IMR-90 (cell line): Measurements from ENCODE around the gene GALNT9. TPM values are rescaled to one million over a fixed set of nuclear protein-coding genes. Genes with fewer than 3 reads are reported as not detected.

Source experiments
- ATAC-seq: fragments of 200-7000 bp; cut with Tn5 transposase; 2 replicates; pipeline ENCODE4 v1.9.1; 2020; ENCODE audit warnings: low read depth, mild to moderate bottlenecking, moderate library complexity
- BruUV-seq: library from RNA; stranded (reverse); fragments of 400-500 nt; replicated peaks from 2 replicates; lab custom pipeline; 2021; lab: Mats Ljungman, UMichigan
- CTCF ChIA-PET: fragments of 300-600 bp; formaldehyde crosslinking; extraction: SDS; loops from one replicate; lab custom pipeline; 2021; ENCODE audit warnings: antibody characterized with exemption; lab: Yijun Ruan, JAX
- POLR2A ChIA-PET: fragments of 300-600 bp; sonication (Branson Sonifier 250); formaldehyde crosslinking; loops from one replicate; lab custom pipeline; 2022; ENCODE audit warnings: antibody characterized with exemption; ENCODE audit not compliant: unreplicated experiment; lab: Charles Lee
- DNase-seq: peaks from one replicate; pipeline ENCODE4 v3.0.0; 2013
- H2AFZ ChIP-seq: replicated peaks from 2 replicates; pipeline ENCODE3; 2013; ENCODE audit warnings: low read length, mild to moderate bottlenecking; ENCODE audit not compliant: poor library complexity
- H2AK5ac ChIP-seq: 2 replicates; pipeline ENCODE4 v1.6.1; 2013; ENCODE audit warnings: low read depth, low read length, inconsistent platforms
- H2AK9ac ChIP-seq: replicated peaks from 2 replicates; pipeline ENCODE3; 2013; ENCODE audit warnings: mild to moderate bottlenecking, low read depth, low read length, moderate library complexity; ENCODE audit not compliant: poor library complexity
- H2BK120ac ChIP-seq: 2 replicates; pipeline ENCODE4 v1.6.1; 2013; ENCODE audit warnings: low read depth, low read length, inconsistent platforms
- H2BK15ac ChIP-seq: 3 replicates; pipeline ENCODE4 v1.6.1; 2013; ENCODE audit warnings: low read depth, low read length, inconsistent platforms
- H2BK20ac ChIP-seq: 2 replicates; pipeline ENCODE4 v1.6.1; 2013; ENCODE audit warnings: low read depth, mild to moderate bottlenecking, inconsistent platforms, low read length, moderate library complexity
- H2BK5ac ChIP-seq: 2 replicates; pipeline ENCODE4 v1.6.1; 2013; ENCODE audit warnings: mild to moderate bottlenecking, low read depth, low read length, inconsistent platforms; ENCODE audit not compliant: poor library complexity, severe bottlenecking
- H3K14ac ChIP-seq: replicated peaks from 2 replicates; pipeline ENCODE4 v1.6.1; 2013; ENCODE audit warnings: low read depth, low read length, inconsistent platforms
- H3K18ac ChIP-seq: 2 replicates; pipeline ENCODE4 v1.6.1; 2013; ENCODE audit warnings: low read depth, low read length, control low read depth
- H3K23ac ChIP-seq: 2 replicates; pipeline ENCODE4 v1.6.1; 2013; ENCODE audit warnings: low read depth, low read length, inconsistent platforms
- H3K27ac ChIP-seq: 2 replicates; pipeline ENCODE4 v1.5.1; 2013; ENCODE audit warnings: mild to moderate bottlenecking, control low read depth, low read length; ENCODE audit not compliant: insufficient read depth
- H3K27me3 ChIP-seq: 2 replicates; pipeline ENCODE4 v1.6.1; 2013; ENCODE audit warnings: low read length; ENCODE audit not compliant: control insufficient read depth, insufficient read depth
- H3K36me3 ChIP-seq: 2 replicates; pipeline ENCODE4 v1.6.1; 2013; ENCODE audit warnings: low read length, mixed read lengths; ENCODE audit not compliant: control insufficient read depth, insufficient read depth
- H3K4ac ChIP-seq: 2 replicates; pipeline ENCODE4 v1.6.1; 2013; ENCODE audit warnings: low read depth, low read length, inconsistent platforms
- H3K4me1 ChIP-seq: 2 replicates; pipeline ENCODE4 v1.6.1; 2013; ENCODE audit warnings: low read length, mixed read lengths; ENCODE audit not compliant: control insufficient read depth, insufficient read depth
- H3K4me2 ChIP-seq: 2 replicates; pipeline ENCODE4 v1.6.1; 2013; ENCODE audit warnings: low read depth, mild to moderate bottlenecking, control low read depth, low read length, moderate library complexity
- H3K4me3 ChIP-seq: 2 replicates; pipeline ENCODE4 v1.5.1; 2013; ENCODE audit warnings: low read depth, mild to moderate bottlenecking, control low read depth, low read length, moderate library complexity; ENCODE audit not compliant: insufficient read depth
- H3K56ac ChIP-seq: 2 replicates; pipeline ENCODE4 v1.6.1; 2013; ENCODE audit warnings: low read length, inconsistent platforms; ENCODE audit not compliant: insufficient read depth; ENCODE audit errors: extremely low read depth
- H3K79me1 ChIP-seq, 2 experiments: 2 replicates each; pipeline ENCODE4 v1.6.1; 2013; ENCODE audit warnings: low read length in 2 of 2, inconsistent platforms in 1 of 2, low read depth in 1 of 2
- H3K9ac ChIP-seq: 2 replicates; pipeline ENCODE4 v1.6.1; 2013; ENCODE audit warnings: low read depth, low read length, control low read depth
- H3K9me1 ChIP-seq: 2 replicates; pipeline ENCODE4 v1.6.1; 2013; ENCODE audit warnings: low read length, inconsistent platforms; ENCODE audit not compliant: insufficient read depth
- H3K9me3 ChIP-seq: 2 replicates; pipeline ENCODE4 v1.6.1; 2013; ENCODE audit warnings: low read length; ENCODE audit not compliant: control insufficient read depth, insufficient read depth
- H4K20me1 ChIP-seq: 2 replicates; pipeline ENCODE4 v1.6.1; 2013; ENCODE audit warnings: low read length, inconsistent platforms; ENCODE audit not compliant: insufficient read depth
- H4K5ac ChIP-seq: 2 replicates; pipeline ENCODE4 v1.6.1; 2013; ENCODE audit warnings: mild to moderate bottlenecking, low read depth, low read length, control low read depth
- H4K8ac ChIP-seq, 2 experiments: 2 replicates each; pipeline ENCODE4 v1.6.1; 2013; ENCODE audit warnings: low read depth in 2 of 2, low read length in 2 of 2, control low read depth in 1 of 2, inconsistent platforms in 1 of 2
- H4K91ac ChIP-seq: 2 replicates; pipeline ENCODE4 v1.6.1; 2013; ENCODE audit warnings: low read depth, low read length, inconsistent platforms; ENCODE audit not compliant: insufficient read depth
- BHLHE40 ChIP-seq: fragments of 150-350 bp; IDR thresholded peaks from 2 replicates; pipeline ENCODE4 v1.6.1; 2016; ENCODE audit warnings: mild to moderate bottlenecking, low read depth, low read length
- CEBPB ChIP-seq: IDR thresholded peaks from 2 replicates; pipeline ENCODE4 v1.6.1; 2012; ENCODE audit warnings: low read depth, low read length, improper control_type of control experiment
- CHD1 ChIP-seq: IDR thresholded peaks from 2 replicates; pipeline ENCODE4 v1.6.1; 2012; ENCODE audit warnings: low read depth, low read length, improper control_type of control experiment
- CTCF ChIP-seq: conservative IDR thresholded peaks from 2 replicates; pipeline ENCODE4 v1.5.1; 2012; ENCODE audit warnings: mild to moderate bottlenecking, low read depth, low read length, improper control_type of control experiment
- ELK1 ChIP-seq: fragments of 150-350 bp; IDR thresholded peaks from 2 replicates; pipeline ENCODE4 v1.6.1; 2016; ENCODE audit warnings: low read depth, mild to moderate bottlenecking, low read length, moderate library complexity, borderline replicate concordance
- FOS ChIP-seq: fragments of 150-350 bp; IDR thresholded peaks from 2 replicates; pipeline ENCODE4 v1.6.1; 2016; ENCODE audit warnings: low read depth, low read length
- MAFK ChIP-seq: IDR thresholded peaks from 2 replicates; pipeline ENCODE4 v1.6.1; 2012; ENCODE audit warnings: low read depth, low read length, improper control_type of control experiment
- MAZ ChIP-seq: IDR thresholded peaks from 2 replicates; pipeline ENCODE4 v1.6.1; 2012; ENCODE audit warnings: low read depth, mild to moderate bottlenecking, low read length, improper control_type of control experiment, moderate library complexity, borderline replicate concordance
- MXI1 ChIP-seq: IDR thresholded peaks from 2 replicates; pipeline ENCODE4 v1.6.1; 2012; ENCODE audit warnings: low read depth, mild to moderate bottlenecking, low read length, moderate library complexity, borderline replicate concordance
- NFE2L2 ChIP-seq: fragments of 150-350 bp; IDR thresholded peaks from 2 replicates; pipeline ENCODE4 v1.6.1; 2016; ENCODE audit warnings: low read depth, mild to moderate bottlenecking, low read length
- POLR2A ChIP-seq: IDR thresholded peaks from 2 replicates; pipeline ENCODE4 v1.6.1; 2012; ENCODE audit warnings: mild to moderate bottlenecking, low read depth, low read length
- RAD21 ChIP-seq: IDR thresholded peaks from 2 replicates; pipeline ENCODE4 v1.6.1; 2012; ENCODE audit warnings: low read length, improper control_type of control experiment
- RCOR1 ChIP-seq: IDR thresholded peaks from 2 replicates; pipeline ENCODE4 v1.6.1; 2012; ENCODE audit warnings: mild to moderate bottlenecking, low read length, improper control_type of control experiment; ENCODE audit not compliant: insufficient replicate concordance
- RFX5 ChIP-seq: IDR thresholded peaks from 2 replicates; pipeline ENCODE4 v1.8.0; 2012; ENCODE audit warnings: low read depth, mild to moderate bottlenecking, low read length, moderate library complexity
- SMC3 ChIP-seq: fragments of 150-350 bp; IDR thresholded peaks from 2 replicates; pipeline ENCODE4 v1.6.1; 2016; ENCODE audit warnings: low read depth, mild to moderate bottlenecking, antibody characterized with exemption, low read length, moderate library complexity
- USF2 ChIP-seq: fragments of 150-350 bp; IDR thresholded peaks from 2 replicates; pipeline ENCODE4 v1.6.1; 2017; ENCODE audit warnings: mild to moderate bottlenecking, antibody characterized with exemption, low read length, low read depth
- WGBS, 2 experiments: methylation state at CpG; one replicate each; pipeline versions ENCODE4 v1.1.5 to v1.1.7; 2013; ENCODE audit warnings: missing lambda C conversion rate in 2 of 2; ENCODE audit not compliant: insufficient read length in 1 of 2; ENCODE audit errors: extremely low coverage in 2 of 2; 5-methylcytosine and 5-hydroxymethylcytosine counted together
- dilution Hi-C: fragments of 300-500 bp; cut with HindIII; formaldehyde crosslinking; loops from one replicate; pipeline ENCODE4 v1.14.3; 2018; ENCODE audit warnings: low sequenced_read_pairs; ENCODE audit not compliant: unreplicated experiment
- in situ Hi-C: fragments of 300-500 bp; cut with MboI; formaldehyde crosslinking; loops from 3 replicates; pipeline ENCODE4 v1.14.3; 2019; ENCODE audit warnings: low sequenced_read_pairs, inconsistent platforms, mixed read lengths
- intact Hi-C: fragments of 100-400 bp; cut with micrococcal nuclease; formaldehyde crosslinking; loops from 2 replicates; pipeline ENCODE4 v1.10.0; 2022
- polyA plus RNA-seq, 3 experiments: library from polyadenylated mRNA; depleted of rRNA; stranded (reverse); fragments of >200 nt; gene quantifications; 2 replicates each; pipeline ENCODE4 v1.2.3, GENCODE V29; 2012; ENCODE audit warnings: low replicate concordance in 1 of 3
- total RNA-seq: library from RNA; depleted of rRNA; stranded (reverse); fragments of >200 nt; gene quantifications from 2 replicates; pipeline ENCODE4 v1.2.3, GENCODE V29; 2012

GALNT9 gene
- total and polyA plus RNA-seq, 2 of the 4 experiments (the other 2 are of a cell fraction) = under 0.01 to 0.12 TPM

GRCh38 chr12:132317233-132317938, 12.0 kb downstream of the GALNT9 start:
- H4K20me1 ChIP-seq = no peaks in the 10 kb centered on the region
- H2BK5ac ChIP-seq = no peak overlapping the region
- TF ChIP-seq NFE2L2 (no peak), MXI1 (no peak), POLR2A (no peak), MAFK (no peak), RAD21 (no peak), SMC3 (no peak), RFX5 (no peak), FOS (no peak), MAZ (no peak), BHLHE40 (no peak), CEBPB (no peak), RCOR1 (no peak), CTCF (no peak), USF2 (no peak), CHD1 (no peak), ELK1 (no peak)
- H3K56ac ChIP-seq = no peak overlapping the region
- CTCF ChIA-PET = no interaction called here
- no peak for ATAC-seq
- H3K27me3 ChIP-seq = peaks cover 7% of the 10 kb centered on the region; the same call in 1 of the 2 replicates
- H3K4me3 ChIP-seq = no peak overlapping the region
- dilution Hi-C loops (no loop called here), intact Hi-C loops (no loop called here), in situ Hi-C loops (no loop called here)
- H3K4me2 ChIP-seq = no peak overlapping the region
- no peak overlapping the region for H2BK20ac ChIP-seq
- no peak overlapping the region for H4K5ac ChIP-seq
- no peaks in the 10 kb centered on the region for H3K9me1 ChIP-seq
- DNase-seq = no peak
- POLR2A ChIA-PET = no interaction called here
- no peak overlapping the region for H4K8ac ChIP-seq
- no peak overlapping the region for H3K27ac ChIP-seq
- H2AFZ ChIP-seq = no peak overlapping the region
- no peaks in the 10 kb centered on the region for H3K79me1 ChIP-seq
- H3K9ac ChIP-seq = no peak overlapping the region
- no peaks in the 10 kb centered on the region for H3K36me3 ChIP-seq
- no peak overlapping the region for H3K18ac ChIP-seq
- H2AK5ac ChIP-seq = no peak overlapping the region
- H3K23ac ChIP-seq = no peak overlapping the region
- 58% methylated on average over 2 of the region's 19 CpGs; no CpG with 5 or more reads in 1 of the 2 experiments for WGBS, 2 experiments
- no peak overlapping the region for H4K91ac ChIP-seq
- no TSS peak for BruUV-seq
- H3K4ac ChIP-seq = no peak overlapping the region
- no peaks in the 10 kb centered on the region for H3K4me1 ChIP-seq
- no peak overlapping the region for H2AK9ac ChIP-seq
- H3K14ac ChIP-seq = no peak overlapping the region
- H2BK15ac ChIP-seq = no peak overlapping the region
- H2BK120ac ChIP-seq = no peak overlapping the region
- H3K9me3 ChIP-seq = peaks cover 4% of the 10 kb centered on the region
